VCaP (cell line): ENCODE data around the gene LTBP1.
A peak's percentile ranks its signal among the peaks of the same experiment; 100 is the strongest.
"Not testable (repeated sequence)": the region's sequence is repeated elsewhere in the genome, so short reads cannot be mapped to it uniquely, and the experiment has no call there.

ENCODE experiments used
- H3K27ac ChIP-seq: fragments of 450-650 bp; 2 replicates; pipeline ENCODE4 v1.5.1; 2017
- TF ChIP-seq, protein P1 (sequence below): fragments of 450-650 bp; conservative IDR thresholded peaks from 2 replicates; pipeline ENCODE4 v1.5.1; 2017; ENCODE audit warnings: mild to moderate bottlenecking, moderate library complexity

LTBP1 gene

DNA sequence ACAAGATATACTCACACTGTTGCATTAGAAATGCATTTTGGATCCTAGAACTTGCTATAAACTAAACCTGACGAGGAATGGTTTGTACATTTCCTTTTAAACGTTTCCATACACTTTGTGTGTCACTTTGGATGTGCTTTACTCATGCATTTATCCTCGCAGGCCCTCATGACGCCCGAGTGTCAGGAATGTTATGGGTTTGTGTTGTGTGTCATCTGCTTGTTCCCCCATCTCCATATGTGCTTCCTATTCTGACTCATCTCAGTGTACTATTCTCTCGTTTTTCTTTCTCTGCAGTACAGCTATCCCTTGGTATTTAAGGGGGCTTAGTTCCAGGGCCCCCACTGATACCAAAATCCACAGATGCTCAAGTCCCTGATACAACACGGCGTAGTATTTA is 408.2 kb downstream of the LTBP1 start:
- H3K27ac ChIP-seq: no peak overlapping the region
- TF ChIP-seq, protein P1, sequence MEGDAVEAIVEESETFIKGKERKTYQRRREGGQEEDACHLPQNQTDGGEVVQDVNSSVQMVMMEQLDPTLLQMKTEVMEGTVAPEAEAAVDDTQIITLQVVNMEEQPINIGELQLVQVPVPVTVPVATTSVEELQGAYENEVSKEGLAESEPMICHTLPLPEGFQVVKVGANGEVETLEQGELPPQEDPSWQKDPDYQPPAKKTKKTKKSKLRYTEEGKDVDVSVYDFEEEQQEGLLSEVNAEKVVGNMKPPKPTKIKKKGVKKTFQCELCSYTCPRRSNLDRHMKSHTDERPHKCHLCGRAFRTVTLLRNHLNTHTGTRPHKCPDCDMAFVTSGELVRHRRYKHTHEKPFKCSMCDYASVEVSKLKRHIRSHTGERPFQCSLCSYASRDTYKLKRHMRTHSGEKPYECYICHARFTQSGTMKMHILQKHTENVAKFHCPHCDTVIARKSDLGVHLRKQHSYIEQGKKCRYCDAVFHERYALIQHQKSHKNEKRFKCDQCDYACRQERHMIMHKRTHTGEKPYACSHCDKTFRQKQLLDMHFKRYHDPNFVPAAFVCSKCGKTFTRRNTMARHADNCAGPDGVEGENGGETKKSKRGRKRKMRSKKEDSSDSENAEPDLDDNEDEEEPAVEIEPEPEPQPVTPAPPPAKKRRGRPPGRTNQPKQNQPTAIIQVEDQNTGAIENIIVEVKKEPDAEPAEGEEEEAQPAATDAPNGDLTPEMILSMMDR: no peak

DNA sequence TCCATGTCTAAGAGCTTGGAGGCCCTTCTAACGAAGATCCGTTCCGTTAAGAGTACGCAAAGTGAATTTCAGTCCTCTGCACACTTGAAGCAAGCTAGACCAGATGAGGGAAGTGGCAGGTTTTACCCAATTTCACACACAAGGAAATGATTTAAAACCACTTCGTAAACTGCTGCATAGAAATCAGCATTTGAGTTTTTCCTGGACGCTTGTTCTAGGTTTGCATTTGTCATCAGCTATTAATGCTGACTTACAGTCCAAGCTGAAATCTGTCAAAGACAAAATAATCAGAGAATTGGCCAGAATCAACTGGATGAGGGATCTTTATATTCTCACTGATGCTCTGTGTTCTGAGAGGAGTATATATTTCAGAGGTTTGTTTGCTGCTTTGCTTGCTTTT is 412.1 kb downstream of the LTBP1 start:
- peak overlapping the region; percentile 23; the same call in 1 of the 2 replicates for H3K27ac ChIP-seq
- TF ChIP-seq, protein P1: no peak

DNA sequence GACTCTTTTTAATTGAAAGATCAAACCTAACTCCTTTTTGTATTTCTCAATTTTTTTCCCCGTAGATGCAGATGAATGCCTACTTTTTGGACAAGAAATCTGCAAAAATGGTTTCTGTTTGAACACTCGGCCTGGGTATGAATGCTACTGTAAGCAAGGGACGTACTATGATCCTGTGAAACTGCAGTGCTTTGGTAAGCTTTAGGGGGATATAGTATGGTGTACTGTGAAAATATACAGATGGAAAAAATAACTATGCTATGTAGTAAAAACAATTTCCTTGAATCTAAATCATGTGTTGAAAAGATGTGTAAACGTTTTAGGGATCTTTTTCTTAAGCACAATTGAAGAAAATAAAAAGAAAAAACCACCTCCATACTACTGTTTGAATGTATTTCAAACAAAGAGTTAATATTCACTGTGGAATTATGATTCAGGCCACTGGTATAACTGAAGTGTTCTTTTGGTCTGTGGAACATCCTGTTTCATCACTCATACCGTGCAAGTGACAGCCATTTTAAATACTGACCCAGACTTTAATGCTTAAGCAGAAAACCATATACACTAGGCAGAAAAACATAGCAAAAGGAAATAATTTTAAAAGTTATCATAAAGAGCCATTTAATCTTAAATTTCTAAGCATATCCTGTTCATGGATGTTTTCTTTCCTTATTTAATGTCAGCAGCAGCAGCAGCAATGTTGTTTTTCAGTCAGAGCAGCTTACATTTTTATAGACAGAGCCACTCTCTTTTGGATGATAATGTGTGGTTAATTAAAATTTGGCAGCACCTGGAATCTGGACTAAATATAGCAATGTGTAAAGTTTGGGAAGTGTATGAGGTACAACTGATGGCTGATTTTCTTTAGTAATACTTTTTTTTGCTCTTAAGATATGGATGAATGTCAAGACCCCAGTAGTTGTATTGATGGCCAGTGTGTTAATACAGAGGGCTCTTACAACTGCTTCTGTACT is 416.9 kb downstream of the LTBP1 start:
- TF ChIP-seq, protein P1: no peak
- no peak overlapping the region for H3K27ac ChIP-seq

DNA sequence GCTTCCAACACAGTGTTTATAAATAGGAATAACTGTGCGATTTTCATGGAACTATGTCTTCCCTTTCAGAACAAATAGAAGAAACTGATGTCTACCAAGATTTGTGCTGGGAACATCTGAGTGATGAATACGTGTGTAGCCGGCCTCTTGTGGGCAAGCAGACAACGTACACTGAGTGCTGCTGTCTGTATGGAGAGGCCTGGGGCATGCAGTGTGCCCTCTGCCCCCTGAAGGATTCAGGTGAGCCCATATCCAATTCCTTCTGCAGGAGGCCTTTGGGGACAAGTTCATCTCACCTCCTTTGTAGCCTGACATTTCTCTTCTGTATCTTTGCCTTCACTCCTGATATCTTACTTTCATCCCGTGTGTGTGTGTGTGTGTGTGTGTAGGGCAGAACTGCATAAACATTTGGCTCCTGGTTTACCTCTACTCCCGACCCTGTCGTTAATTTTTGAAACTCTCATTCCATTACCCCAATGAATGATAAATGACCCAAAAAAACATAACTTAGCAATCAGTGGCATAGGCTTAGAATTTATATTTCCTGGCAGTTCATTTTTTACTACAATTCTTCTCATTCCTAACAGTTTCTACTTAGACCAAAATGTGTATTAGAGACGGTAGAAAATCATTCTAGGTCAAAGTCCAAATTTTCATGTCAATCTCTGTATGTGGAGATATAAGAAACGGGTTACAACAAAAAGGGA is 418.7 kb downstream of the LTBP1 start:
- peak overlapping the region; percentile 42; the same call in 1 of the 2 replicates for H3K27ac ChIP-seq
- TF ChIP-seq, protein P1: no peak

DNA sequence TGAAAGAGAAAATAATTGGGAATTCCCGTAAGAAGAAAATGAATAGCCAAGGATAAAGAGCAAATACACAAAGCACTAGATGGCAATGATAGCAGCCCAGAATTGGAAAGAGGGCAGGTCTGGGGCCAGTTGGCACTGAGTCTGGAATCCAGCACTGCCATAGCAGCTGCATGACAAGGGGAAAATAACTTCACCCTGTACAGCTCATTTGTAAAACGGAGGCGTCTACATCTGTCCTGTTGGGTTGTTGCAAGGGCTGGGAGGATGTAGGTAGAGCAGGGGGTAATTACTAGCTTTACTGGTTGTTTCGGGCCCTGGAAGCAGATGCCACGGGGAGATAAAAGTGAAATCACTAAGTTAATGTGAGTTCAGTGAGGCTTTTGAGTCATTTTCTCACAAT is 419.7 kb downstream of the LTBP1 start:
- TF ChIP-seq, protein P1: no peak
- H3K27ac ChIP-seq: peak overlapping the region; percentile 42; the same call in 1 of the 2 replicates

DNA sequence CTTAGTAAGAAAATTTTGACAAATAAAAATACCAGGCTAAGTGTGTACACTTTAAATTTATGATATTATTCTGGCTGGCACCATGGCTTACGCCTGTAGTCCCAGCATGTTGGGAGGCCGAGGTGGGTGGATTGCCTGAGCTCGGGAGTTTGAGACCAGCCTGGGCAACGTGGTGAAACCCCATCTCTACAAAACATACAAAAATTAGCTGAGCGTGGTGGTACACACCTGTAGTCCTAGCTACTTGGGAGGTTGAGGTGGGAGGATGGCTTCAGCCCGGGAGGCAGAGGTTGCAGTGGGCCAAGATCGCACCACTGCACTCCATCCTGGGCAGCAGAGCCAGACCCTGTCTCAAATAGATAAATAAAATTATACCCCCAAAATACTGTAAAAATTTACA is 421.8 kb downstream of the LTBP1 start:
- not testable (repeated sequence) for H3K27ac ChIP-seq

DNA sequence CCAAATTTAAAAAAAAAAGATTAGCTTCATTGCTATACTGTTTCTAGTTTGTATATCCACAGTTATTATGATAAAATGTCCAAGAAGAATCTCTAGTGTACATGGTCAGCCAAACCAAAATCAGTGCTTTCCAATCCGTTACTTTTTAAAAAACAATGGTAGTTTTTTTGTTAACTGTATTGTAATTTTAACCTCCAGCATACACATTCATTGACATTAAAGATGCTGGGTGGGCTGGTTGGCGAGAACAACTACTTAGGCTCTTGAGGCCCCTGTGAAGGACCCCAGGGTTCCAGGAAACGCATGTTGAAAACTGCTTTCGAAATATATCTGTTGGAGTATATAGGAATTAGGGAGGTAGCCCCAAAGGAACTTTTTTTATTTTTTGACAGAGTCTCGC is 422.4 kb downstream of the LTBP1 start:
- TF ChIP-seq, protein P1: no peak
- H3K27ac ChIP-seq: no peak overlapping the region
